Subcutaneous abdominal adipose tissue (tissue), 5 donors: Measurements from ENCODE around the gene RAB43.
"Not testable (repeated sequence)": the region's sequence is repeated elsewhere in the genome, so short reads cannot be mapped to it uniquely, and the experiment has no call there.

ENCODE experiments used
- H3K27ac ChIP-seq: one replicate; pipeline ENCODE4 v1.7.0; 2013; ENCODE audit warnings: low read depth, mild to moderate bottlenecking, inconsistent platforms, low read length, moderate library complexity
- H3K27me3 ChIP-seq, 5 donors: one replicate each; pipeline ENCODE4 v1.7.0; 2013; ENCODE audit warnings: low read length in 5 of 5, inconsistent platforms in 1 of 5; ENCODE audit not compliant: control insufficient read depth in 5 of 5, insufficient read depth in 4 of 5
- H3K36me3 ChIP-seq, 5 donors: one replicate each; pipeline ENCODE4 v1.7.0; 2013; ENCODE audit warnings: low read length in 5 of 5; ENCODE audit not compliant: control insufficient read depth in 5 of 5, insufficient read depth in 5 of 5
- H3K4me1 ChIP-seq, 5 donors: one replicate each; pipeline ENCODE4 v1.7.0; 2013; ENCODE audit warnings: low read length in 5 of 5, mild to moderate bottlenecking in 3 of 5, moderate library complexity in 1 of 5; ENCODE audit not compliant: control insufficient read depth in 5 of 5, insufficient read depth in 5 of 5
- H3K4me3 ChIP-seq, 5 donors: one replicate each; pipeline ENCODE4 v1.7.0; 2013; ENCODE audit warnings: low read length in 5 of 5, low read depth in 1 of 5
- H3K9ac ChIP-seq, 5 donors: one replicate each; pipeline ENCODE4 v1.7.0; 2013; ENCODE audit warnings: low read length in 5 of 5, mild to moderate bottlenecking in 4 of 5, moderate library complexity in 3 of 5
- H3K9me3 ChIP-seq, 5 donors: one replicate each; pipeline ENCODE4 v1.7.0; 2013; ENCODE audit warnings: low read length in 5 of 5; ENCODE audit not compliant: control insufficient read depth in 5 of 5
- donor health status: healthy.
- donor health status: healthy.
- donor health status: healthy.
- donor health status: healthy.
- donor health status: healthy.

Gene RAB43

GRCh38 chr3:129121792-129122411 is at the start of gene RAB43:
RAB43 (minus strand) TSS chr3:129121804; CDS start chr3:129121489, 315 bp downstream.
- peaks cover 13 to 29% (median 22%) of the 10 kb centered on the region in 5 donors for H3K4me1 ChIP-seq
- peak within 1 kb of the TSS in 4 of 5 donors; percentile 81 to 95 (median 90) for H3K9ac ChIP-seq
- H3K4me3 ChIP-seq, result peak within 1 kb of the TSS; percentile 66 to 83 (median 81)
- H3K27ac ChIP-seq, result peak within 1 kb of the TSS; percentile 91
- peaks cover 0 to 17% (median 12%) of the 10 kb centered on the region in 5 donors for H3K36me3 ChIP-seq
- no peaks in the 10 kb centered on the region for H3K27me3 ChIP-seq
- no peaks in the 10 kb centered on the region for H3K9me3 ChIP-seq

- H3K27me3 ChIP-seq, result no peaks in the 10 kb centered on the region
- peaks cover 0 to 8% (median 7%) of the 10 kb centered on the region in 5 donors for H3K4me1 ChIP-seq
- H3K9me3 ChIP-seq, result no peaks in the 10 kb centered on the region
- H3K4me3 ChIP-seq, result no peak overlapping the region
- H3K27ac ChIP-seq, result no peak overlapping the region
- peaks cover 29 to 59% (median 51%) of the 10 kb centered on the region in 5 donors for H3K36me3 ChIP-seq
- H3K9ac ChIP-seq, result no peak overlapping the region
These were observed 45.2 kb upstream of the RAB43 start for GRCh38 chr3:129166579-129167332.

GRCh38 chr3:129165594-129165993 is 44.0 kb upstream of the RAB43 start:
- not testable (repeated sequence) for H3K27ac ChIP-seq, H3K27me3 ChIP-seq, H3K9ac ChIP-seq, H3K9me3 ChIP-seq, H3K4me3 ChIP-seq
- Histone ChIP-seq H3K36me3 (peaks cover 25 to 49% (median 41%) of the 10 kb centered on the region in 5 donors), H3K4me1 (peaks cover 0 to 12% (median 8%) of the 10 kb centered on the region in 5 donors)

- H3K4me1 ChIP-seq, result peaks cover 0 to 23% (median 19%) of the 10 kb centered on the region in 5 donors
- H3K36me3 ChIP-seq, result peaks cover 15 to 38% (median 30%) of the 10 kb centered on the region in 5 donors
- no peaks in the 10 kb centered on the region for H3K9me3 ChIP-seq
- no peaks in the 10 kb centered on the region for H3K27me3 ChIP-seq
- no peak overlapping the region for H3K9ac ChIP-seq
- no peak overlapping the region for H3K27ac ChIP-seq
- H3K4me3 ChIP-seq, result no peak overlapping the region
These were observed 42.9 kb upstream of the RAB43 start for GRCh38 chr3:129164500-129164899.

- no peak overlapping the region for H3K9ac ChIP-seq
- H3K27ac ChIP-seq, result no peak overlapping the region
- no peak overlapping the region for H3K4me3 ChIP-seq
- H3K36me3 ChIP-seq, result peaks cover 14 to 38% (median 30%) of the 10 kb centered on the region in 5 donors
- H3K27me3 ChIP-seq, result no peaks in the 10 kb centered on the region
- H3K4me1 ChIP-seq, result peaks cover 0 to 26% (median 24%) of the 10 kb centered on the region in 5 donors
- H3K9me3 ChIP-seq, result no peaks in the 10 kb centered on the region
These were observed 41.4 kb upstream of the RAB43 start for GRCh38 chr3:129162729-129163579.

GRCh38 chr3:129161860-129162271 is 40.3 kb upstream of the RAB43 start:
- Histone ChIP-seq H3K36me3 (peaks cover 11 to 38% (median 30%) of the 10 kb centered on the region in 5 donors), H3K9me3 (no peaks in the 10 kb centered on the region), H3K4me3 (peak overlapping the region; percentile 84 to 91 (median 88)), H3K27ac (peak overlapping the region; percentile 96), H3K9ac (peak overlapping the region; percentile 69 to 97 (median 90)), H3K4me1 (peaks cover 0 to 26% (median 24%) of the 10 kb centered on the region in 5 donors), H3K27me3 (no peaks in the 10 kb centered on the region)

- no peaks in the 10 kb centered on the region for H3K9me3 ChIP-seq
- peak within 1 kb of the TSS; percentile 84 to 96 (median 88) for H3K4me3 ChIP-seq
- H3K4me1 ChIP-seq, result peaks cover 0 to 26% (median 24%) of the 10 kb centered on the region in 5 donors
- peaks cover 12 to 38% (median 28%) of the 10 kb centered on the region in 5 donors for H3K36me3 ChIP-seq
- H3K27me3 ChIP-seq, result no peaks in the 10 kb centered on the region
- H3K9ac ChIP-seq, result peak within 1 kb of the TSS; percentile 75 to 97 (median 94)
- peak within 1 kb of the TSS; percentile 96 for H3K27ac ChIP-seq
These were observed 39.6 kb upstream of the RAB43 start, which contains the start of gene ISY1 for GRCh38 chr3:129160891-129161859. ISY1 (minus strand) TSS chr3:129161063; CDS start chr3:129160975, 88 bp downstream.

- Histone ChIP-seq H3K4me1 (no peaks in the 10 kb centered on the region), H3K36me3 (peaks cover 16 to 48% (median 31%) of the 10 kb centered on the region in 5 donors), H3K27ac (no peak overlapping the region), H3K4me3 (no peak overlapping the region), H3K27me3 (no peaks in the 10 kb centered on the region), H3K9ac (no peak overlapping the region), H3K9me3 (no peaks in the 10 kb centered on the region)
These were observed 23.2 kb upstream of the RAB43 start for GRCh38 chr3:129144786-129145185.

- not testable (repeated sequence) for H3K27ac ChIP-seq, H3K27me3 ChIP-seq, H3K4me3 ChIP-seq, H3K9ac ChIP-seq, H3K4me1 ChIP-seq, H3K9me3 ChIP-seq
- peaks cover 16 to 61% (median 43%) of the 10 kb centered on the region in 5 donors for H3K36me3 ChIP-seq
These were observed 19.4 kb upstream of the RAB43 start for GRCh38 chr3:129141011-129141410.
